OCI-LY7 (cell line): Measurements from ENCODE around the gene SCGB3A1. TPM values are rescaled to one million over a fixed set of nuclear protein-coding genes. Genes with fewer than 3 reads are reported as not detected.

Source experiments
- BruUV-seq: library from RNA; stranded (reverse); fragments of 400-500 nt; replicated peaks from 2 replicates; lab custom pipeline; 2021; lab: Mats Ljungman, UMichigan
- CTCF ChIA-PET: fragments of 300-600 bp; sonication (Branson Sonifier 250); formaldehyde crosslinking; loops from one replicate; lab custom pipeline; 2022; ENCODE audit warnings: antibody characterized with exemption; ENCODE audit not compliant: unreplicated experiment; lab: Charles Lee
- POLR2A ChIA-PET: fragments of 300-600 bp; sonication (Branson Sonifier 250); formaldehyde crosslinking; loops from one replicate; lab custom pipeline; 2022; ENCODE audit warnings: antibody characterized with exemption; lab: Charles Lee
- DNase-seq: peaks from one replicate; pipeline ENCODE4 v3.0.0-alpha.2; 2015; ENCODE audit warnings: low spot score
- H2AFZ ChIP-seq: fragments of 200-600 bp; sonication (generic), shearing (Covaris generic); 2 replicates; pipeline ENCODE4 v1.6.1; 2014; ENCODE audit warnings: mild to moderate bottlenecking, antibody characterized with exemption, low read length, moderate library complexity
- H3K27ac ChIP-seq: fragments of 200-600 bp; sonication (generic); 2 replicates; pipeline ENCODE4 v1.5.1; 2014; ENCODE audit warnings: mixed run types, low read depth, mild to moderate bottlenecking, moderate library complexity, low read length, inconsistent platforms; ENCODE audit not compliant: poor library complexity, severe bottlenecking
- H3K36me3 ChIP-seq: fragments of 200-600 bp; sonication (generic); 2 replicates; pipeline ENCODE4 v1.6.1; 2014; ENCODE audit warnings: mild to moderate bottlenecking, antibody characterized with exemption, low read length, moderate library complexity, mixed read lengths; ENCODE audit not compliant: insufficient read depth
- H3K4me1 ChIP-seq: fragments of 200-600 bp; sonication (generic); 2 replicates; pipeline ENCODE4 v1.5.1; 2014; ENCODE audit warnings: mild to moderate bottlenecking, low read length; ENCODE audit not compliant: insufficient read depth, poor library complexity, severe bottlenecking
- H3K4me2 ChIP-seq: fragments of 200-600 bp; sonication (generic); 2 replicates; pipeline ENCODE4 v1.6.1; 2014; ENCODE audit warnings: mild to moderate bottlenecking, low read length
- H3K4me3 ChIP-seq: fragments of 200-600 bp; sonication (generic); 2 replicates; pipeline ENCODE4 v1.5.1; 2014; ENCODE audit warnings: mild to moderate bottlenecking, low read depth, low read length; ENCODE audit not compliant: poor library complexity, severe bottlenecking
- H3K79me2 ChIP-seq: fragments of 200-600 bp; sonication (generic); 2 replicates; pipeline ENCODE4 v1.6.1; 2016; ENCODE audit warnings: low read depth, mild to moderate bottlenecking, low read length, moderate library complexity, mixed read lengths; ENCODE audit not compliant: insufficient read depth
- H3K9me2 ChIP-seq: fragments of 200-600 bp; sonication (generic); 2 replicates; pipeline ENCODE4 v1.6.1; 2016; ENCODE audit warnings: mild to moderate bottlenecking, low read length, mixed read lengths; ENCODE audit not compliant: insufficient read depth
- H3K9me3 ChIP-seq: fragments of 200-600 bp; sonication (generic); 2 replicates; pipeline ENCODE4 v1.6.1; 2014; ENCODE audit warnings: mild to moderate bottlenecking, mixed run types, low read length, mixed read lengths
- H4K20me1 ChIP-seq: fragments of 200-600 bp; sonication (generic); 2 replicates; pipeline ENCODE4 v1.6.1; 2014; ENCODE audit warnings: mild to moderate bottlenecking, antibody characterized with exemption, low read length, moderate library complexity, mixed read lengths; ENCODE audit not compliant: insufficient read depth
- CTCF ChIP-seq: fragments of 200-600 bp; sonication (generic); conservative IDR thresholded peaks from 2 replicates; pipeline ENCODE4 v1.5.1; 2014; ENCODE audit warnings: mild to moderate bottlenecking, antibody characterized with exemption, low read length, moderate library complexity, mixed read lengths
- EZH2phosphoT487 ChIP-seq: fragments of 200-600 bp; sonication (generic); IDR thresholded peaks from 2 replicates; pipeline ENCODE4 v1.6.1; 2018; ENCODE audit warnings: low read depth, borderline replicate concordance, mild to moderate bottlenecking, mixed run types, antibody characterized with exemption, low read length, moderate library complexity, mixed read lengths
- intact Hi-C: fragments of 100-400 bp; cut with micrococcal nuclease; formaldehyde crosslinking; loops from one replicate; pipeline ENCODE4 v1.10.0; 2022; ENCODE audit not compliant: unreplicated experiment
- total RNA-seq, 2 experiments: library from RNA; depleted of rRNA in 1 of 2; stranded (reverse); fragments of >200 nt in 1 of 2; shearing (Covaris generic) in 1 of 2; gene quantifications; 2 replicates each; pipeline ENCODE4 v1.2.3, GENCODE V29; 2014 to 2022

SCGB3A1 gene
- total RNA-seq, 2 experiments from 2014 or later, result not detected

GRCh38 chr5:180541710-180542109, 49.6 kb downstream of the SCGB3A1 start:
- no TSS peak for BruUV-seq
- no peaks in the 10 kb centered on the region for H3K9me3 ChIP-seq
- no peak overlapping the region for H3K27ac ChIP-seq
- H3K36me3 ChIP-seq, result peaks cover 82% of the 10 kb centered on the region
- DNase-seq, result no peak
- intact Hi-C loops, result no loop called here
- CTCF ChIA-PET, result no interaction called here
- no peak overlapping the region for H3K4me3 ChIP-seq
- peaks cover 49% of the 10 kb centered on the region; the same call in 1 of the 2 replicates for H3K79me2 ChIP-seq
- POLR2A ChIA-PET, result no interaction called here
- TF ChIP-seq EZH2phosphoT487 (no peak), CTCF (no peak)
- H3K9me2 ChIP-seq, result no peaks in the 10 kb centered on the region
- H3K4me1 ChIP-seq, result no peaks in the 10 kb centered on the region
- H3K4me2 ChIP-seq, result no peak overlapping the region
- no peaks in the 10 kb centered on the region for H4K20me1 ChIP-seq
- no peak overlapping the region for H2AFZ ChIP-seq

Other genes with a start within 250 kb of the SCGB3A1 start
- gene GFPT2, start 238.2 kb downstream of the SCGB3A1 start, total RNA-seq (2014; rRNA removed; shearing (Covaris generic)), result not detected in 2 replicates
- not detected in 2 replicates for gene GFPT2, start 238.2 kb downstream of the SCGB3A1 start, total RNA-seq (2022)
- 9.4 and 9.8 TPM in 2 replicates for gene CNOT6, start 97.1 kb downstream of the SCGB3A1 start, total RNA-seq (2014; rRNA removed; shearing (Covaris generic))
- 30.1 and 34.0 TPM in 2 replicates for gene CNOT6, start 97.1 kb downstream of the SCGB3A1 start, total RNA-seq (2022)
- gene FLT4, start 58.1 kb upstream of the SCGB3A1 start, total RNA-seq (2014; rRNA removed; shearing (Covaris generic)), result not detected in 2 replicates
- not detected in 2 replicates for gene FLT4, start 58.1 kb upstream of the SCGB3A1 start, total RNA-seq (2022)
- not detected in 2 replicates for gene OR2Y1, start 148.6 kb upstream of the SCGB3A1 start, total RNA-seq (2014; rRNA removed; shearing (Covaris generic))
- gene OR2Y1, start 148.6 kb upstream of the SCGB3A1 start, total RNA-seq (2022), result not detected in 2 replicates
- 65.2 and 75.4 TPM in 2 replicates for gene MGAT1, start 211.3 kb upstream of the SCGB3A1 start, total RNA-seq (2014; rRNA removed; shearing (Covaris generic))
- 95.2 and 103 TPM in 2 replicates for gene MGAT1, start 211.3 kb upstream of the SCGB3A1 start, total RNA-seq (2022)